ENCODE measurements around the gene ZEB2. TPM values are rescaled to one million over a fixed set of nuclear protein-coding genes. Genes with fewer than 3 reads are reported as not detected.

ZEB2 gene
- 124 and 139 TPM in 2 replicates for total RNA-seq

GRCh38 chr2:144519934-144520731 lies at the start of gene ZEB2:
ZEB2 (minus strand) TSS chr2:144520119; CDS start chr2:144517350, 2,769 bp downstream.

Small RNAs within 50 kb of the gene (small RNA-seq; reads per million reads assigned to genes)
- gene RF01987, result not detected

Data from articular chondrocyte of knee joint (primary cell).